ENCODE results near the gene PUS3. TPM values are rescaled to one million over a fixed set of nuclear protein-coding genes. Genes with fewer than 3 reads are reported as not detected.
A peak's percentile ranks its signal among the peaks of the same experiment; 100 is the strongest.
"Not testable (repeated sequence)": the region's sequence is repeated elsewhere in the genome, so short reads cannot be mapped to it uniquely, and the experiment has no call there.

PUS3 gene
- total RNA-seq, 1 experiment from 2014 or later = 11.9 TPM

- no peak for TF ChIP-seq ZNF274 (IDR thresholded peaks at IDR 0.05; ENCODE audit: low read depth, low read length)
- TF ChIP-seq TCF7L2 (IDR thresholded peaks at IDR 0.05; ENCODE audit: borderline replicate concordance, extremely low read depth, insufficient read depth, insufficient read length) = no peak
Measured at GRCh38 chr11:125916683-125917347, 13.8 kb upstream of the PUS3 start (continued).

GRCh38 chr11:125914601-125915000, 11.6 kb upstream of the PUS3 start:
- H3K79me2 ChIP-seq (ENCODE audit: insufficient read depth, low read length); DNase-seq (ENCODE audit: low read depth, low spot score); H3K27ac ChIP-seq (ENCODE audit: low read depth, low read length); H3K4me1 ChIP-seq (ENCODE audit: control insufficient read depth in 1 of 2, insufficient read depth in 2 of 2, low read length in 2 of 2); H3K4me2 ChIP-seq (ENCODE audit: low read length); H3K9ac ChIP-seq (ENCODE audit: low read length); RAD21 ChIA-PET (ENCODE audit: low non-redundant PET in 1 of 2, low total read pairs in 2 of 2, uncharacterized antibody in 2 of 2, unreplicated experiment in 2 of 2); H2AFZ ChIP-seq (ENCODE audit: low read depth, low read length, poor library complexity, severe bottlenecking); H4K20me1 ChIP-seq (ENCODE audit: insufficient read depth); H3K9me2 ChIP-seq (ENCODE audit: insufficient read depth); H3K9me3 ChIP-seq (ENCODE audit: control insufficient read depth in 1 of 2, insufficient read depth in 1 of 2, low read depth in 1 of 2, low read length in 2 of 2); H3K4me3 ChIP-seq (replicated peaks in 1 of 2; ENCODE audit: low read depth in 1 of 2, low read length in 2 of 2); intact Hi-C loops (cut with micrococcal nuclease); H3K36me3 ChIP-seq (ENCODE audit: control insufficient read depth in 1 of 2, insufficient read depth in 2 of 2, low read length in 2 of 2); BruUV-seq (replicated peaks): not testable (repeated sequence)
- peak; percentile 55; the same call in 1 of the 2 replicates for ATAC-seq
- POLR2A ChIA-PET = interaction anchor here (1.3 kb wide), 1 partner anchor 11 kb away, joined by 3 read pairs; the partner anchor contains the start of gene PUS3
- H3K27me3 ChIP-seq (ENCODE audit: insufficient read depth, low read length) = peaks cover 12% of the 10 kb centered on the region; the same call in 1 of the 2 replicates
- TF ChIP-seq, protein P1, sequence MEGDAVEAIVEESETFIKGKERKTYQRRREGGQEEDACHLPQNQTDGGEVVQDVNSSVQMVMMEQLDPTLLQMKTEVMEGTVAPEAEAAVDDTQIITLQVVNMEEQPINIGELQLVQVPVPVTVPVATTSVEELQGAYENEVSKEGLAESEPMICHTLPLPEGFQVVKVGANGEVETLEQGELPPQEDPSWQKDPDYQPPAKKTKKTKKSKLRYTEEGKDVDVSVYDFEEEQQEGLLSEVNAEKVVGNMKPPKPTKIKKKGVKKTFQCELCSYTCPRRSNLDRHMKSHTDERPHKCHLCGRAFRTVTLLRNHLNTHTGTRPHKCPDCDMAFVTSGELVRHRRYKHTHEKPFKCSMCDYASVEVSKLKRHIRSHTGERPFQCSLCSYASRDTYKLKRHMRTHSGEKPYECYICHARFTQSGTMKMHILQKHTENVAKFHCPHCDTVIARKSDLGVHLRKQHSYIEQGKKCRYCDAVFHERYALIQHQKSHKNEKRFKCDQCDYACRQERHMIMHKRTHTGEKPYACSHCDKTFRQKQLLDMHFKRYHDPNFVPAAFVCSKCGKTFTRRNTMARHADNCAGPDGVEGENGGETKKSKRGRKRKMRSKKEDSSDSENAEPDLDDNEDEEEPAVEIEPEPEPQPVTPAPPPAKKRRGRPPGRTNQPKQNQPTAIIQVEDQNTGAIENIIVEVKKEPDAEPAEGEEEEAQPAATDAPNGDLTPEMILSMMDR (IDR thresholded peaks at IDR 0.05 in 2 of 3, conservative IDR thresholded peaks at IDR 0.05 in 1 of 3; ENCODE audit: borderline replicate concordance in 1 of 3, insufficient read depth in 1 of 3, low read depth in 2 of 3, low read length in 2 of 3) = peak; percentile 7 to 33 (median 26); a peak in 4 of 6 replicates
- CTCF ChIA-PET = interaction anchor here (2.6 kb wide), 1 partner anchor 12 kb away, joined by 8 read pairs; the partner anchor contains the start of gene PUS3

Data from HCT116 (cell line).